ENCODE measurements around the gene IER3.
"Not testable (repeated sequence)": the region's sequence is repeated elsewhere in the genome, so short reads cannot be mapped to it uniquely, and the experiment has no call there.

Gene IER3

DNA sequence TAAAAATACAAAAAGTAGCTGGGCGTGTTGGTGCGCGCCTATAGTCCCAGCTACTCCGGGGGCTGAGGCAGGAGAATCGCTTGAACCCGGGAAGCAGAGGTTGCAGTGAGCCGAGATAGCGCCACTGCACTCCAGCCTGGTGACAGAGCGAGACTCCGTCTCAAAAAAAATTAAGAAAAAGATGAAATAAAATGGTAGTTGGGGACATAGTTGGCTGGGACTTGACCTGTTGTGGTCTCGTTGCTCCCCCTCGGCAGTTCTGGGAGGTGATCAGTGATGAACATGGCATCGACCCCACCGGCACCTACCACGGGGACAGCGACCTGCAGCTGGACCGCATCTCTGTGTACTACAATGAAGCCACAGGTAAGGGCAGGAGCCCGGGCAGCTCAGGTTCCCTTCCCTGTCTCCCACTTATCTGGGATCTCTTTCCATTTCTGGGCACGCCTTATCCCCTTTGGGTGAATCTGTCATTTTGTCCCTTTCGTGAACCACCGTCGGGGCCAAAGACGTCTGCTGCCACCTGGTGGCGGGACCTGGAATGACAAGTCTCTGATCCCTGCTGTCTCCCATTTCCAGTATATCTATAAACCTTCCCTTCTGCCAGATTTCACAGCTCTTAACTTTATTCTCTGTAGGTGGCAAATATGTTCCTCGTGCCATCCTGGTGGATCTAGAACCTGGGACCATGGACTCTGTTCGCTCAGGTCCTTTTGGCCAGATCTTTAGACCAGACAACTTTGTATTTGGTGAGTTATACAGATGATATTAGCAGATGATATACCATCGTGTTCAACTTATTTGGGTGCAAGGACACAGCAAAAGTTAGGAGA is 21.9 kb downstream of the IER3 start:
- peak; percentile 89 for DNase-seq

GRCh38 chr6:30722025-30722279 is 22.4 kb downstream of the IER3 start:
- DNase-seq: not testable (repeated sequence)

- DNase-seq: peak; percentile 96
These were observed 22.9 kb downstream of the IER3 start for GRCh38 chr6:30721198-30722024.

DNA sequence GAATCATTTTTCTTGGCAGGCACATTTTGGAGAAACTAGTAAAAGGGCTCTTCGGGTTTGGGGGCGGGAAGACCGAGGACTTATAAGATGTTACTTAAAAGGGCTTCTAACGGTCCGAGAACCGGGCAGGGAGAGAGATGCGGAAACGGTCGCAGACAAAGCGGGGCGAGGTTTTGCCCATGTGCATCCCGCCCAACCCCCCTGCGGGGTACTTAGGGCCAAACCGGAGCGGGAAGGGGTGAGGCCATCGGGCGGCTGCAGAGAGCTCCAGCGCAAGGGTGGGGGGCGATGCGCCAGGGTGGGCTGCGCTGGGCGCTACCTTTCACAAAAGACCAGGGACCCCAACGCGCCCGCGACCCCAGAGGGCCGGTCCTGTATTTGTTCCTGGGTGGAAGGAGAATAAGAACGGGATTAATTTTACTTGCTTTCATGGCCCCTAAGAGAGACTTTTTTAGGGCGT is 23.6 kb downstream of the IER3 start:
- peak; percentile 92 for DNase-seq

GRCh38 chr6:30719791-30720737 is 24.3 kb downstream of the IER3 start, which contains the start of gene TUBB:
Gene TUBB, plus strand, starts transcription at chr6:30720352. Its CDS starts 155 bp downstream, at chr6:30720507.
- DNase-seq: peak; percentile 99

- DNase-seq: peak; percentile 53
These were observed 25.0 kb downstream of the IER3 start for GRCh38 chr6:30719356-30719755.

GRCh38 chr6:30717845-30718720 is 26.3 kb downstream of the IER3 start:
- not testable (repeated sequence) for DNase-seq

DNA sequence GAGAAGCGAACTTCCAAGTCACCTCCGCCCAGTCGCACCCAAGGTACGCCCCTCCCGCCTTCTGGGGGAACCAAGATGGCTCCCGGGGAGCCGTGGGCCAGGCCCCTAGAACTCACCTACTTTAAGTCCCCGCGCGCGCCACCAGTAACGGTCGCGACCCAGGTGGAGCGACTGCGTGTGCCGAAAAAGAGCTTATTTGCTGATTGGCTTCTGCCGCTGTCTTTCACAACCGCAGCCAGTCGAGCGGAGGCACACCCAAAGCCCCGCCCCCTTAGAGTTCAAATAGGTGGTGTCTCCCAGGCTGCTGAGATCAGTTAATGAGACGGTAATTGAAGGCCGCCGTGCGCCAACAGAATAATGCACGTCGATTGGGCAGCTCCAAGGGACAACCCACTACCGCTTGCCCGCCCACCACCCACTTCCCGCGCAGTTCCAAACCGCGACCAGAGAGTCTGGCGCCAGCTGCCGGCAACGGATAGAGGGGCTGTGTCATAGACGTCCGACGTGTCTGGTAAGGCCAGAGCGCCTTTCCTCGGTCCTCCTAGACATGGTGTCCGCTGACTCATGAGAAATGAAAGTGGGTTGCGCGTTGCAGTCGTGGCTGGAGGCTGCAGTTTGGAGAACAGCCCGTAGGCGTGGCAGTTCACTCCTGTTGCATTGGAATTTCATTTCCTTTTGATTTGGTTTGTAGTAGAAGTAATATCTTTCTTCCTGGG is 27.1 kb downstream of the IER3 start, which contains the start of gene MDC1:
Gene MDC1 (minus strand): TSS at position 153 of the 716 bp plus-strand sequence. CDS start 2,106 bp downstream, outside the sequence.
- DNase-seq: peak; percentile 100

GRCh38 chr6:30716879-30717128 is 27.5 kb downstream of the IER3 start:
- DNase-seq: no peak

DNA sequence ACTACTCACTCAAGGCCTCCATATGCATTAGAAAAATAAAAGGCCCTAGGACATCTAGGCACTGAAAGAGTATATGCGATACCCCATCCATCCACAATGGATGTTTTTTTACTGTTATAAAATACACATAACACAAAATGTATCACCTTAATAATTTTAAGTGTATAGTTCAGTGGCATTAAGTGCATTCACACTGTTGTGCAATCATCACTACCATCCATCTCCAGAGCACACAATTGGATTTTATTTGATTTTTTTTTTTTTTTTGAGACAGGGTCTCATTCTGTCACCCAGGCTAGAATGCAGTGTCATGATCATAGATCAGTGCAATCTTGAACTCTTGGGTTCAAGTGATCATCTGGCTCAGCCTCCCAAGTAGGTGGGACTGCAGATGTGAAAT is 30.1 kb downstream of the IER3 start:
- DNase-seq: no peak

DNA sequence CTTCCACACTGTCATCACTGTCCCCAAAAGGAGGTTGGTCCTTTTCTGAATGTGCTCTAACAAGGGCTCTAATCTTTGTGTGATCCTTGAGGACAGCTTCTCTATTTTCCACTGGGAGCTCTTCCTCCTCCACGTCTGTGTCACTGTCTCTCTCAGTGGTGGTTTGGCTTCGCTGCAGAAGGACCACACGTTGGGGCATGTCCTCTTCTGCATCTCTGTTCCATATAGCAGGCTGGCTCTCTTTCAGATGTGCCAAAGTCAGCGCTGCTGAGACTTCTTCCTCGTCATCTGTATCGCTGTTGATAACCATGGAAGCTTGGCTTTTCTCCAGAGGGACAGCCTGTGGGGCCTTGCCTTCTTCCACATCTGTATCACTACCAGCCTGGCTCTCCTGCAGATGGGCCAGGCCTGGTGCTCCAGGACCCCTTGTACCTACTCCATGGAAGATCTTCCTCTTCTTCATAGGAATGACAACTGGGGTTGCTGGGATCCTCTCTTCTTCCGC is 31.9 kb downstream of the IER3 start:
- DNase-seq: no peak

- no peak for DNase-seq
These were observed 32.5 kb downstream of the IER3 start for GRCh38 chr6:30711758-30712380.

GRCh38 chr6:30709101-30709868 is 35.1 kb downstream of the IER3 start:
- DNase-seq: no peak

DNA sequence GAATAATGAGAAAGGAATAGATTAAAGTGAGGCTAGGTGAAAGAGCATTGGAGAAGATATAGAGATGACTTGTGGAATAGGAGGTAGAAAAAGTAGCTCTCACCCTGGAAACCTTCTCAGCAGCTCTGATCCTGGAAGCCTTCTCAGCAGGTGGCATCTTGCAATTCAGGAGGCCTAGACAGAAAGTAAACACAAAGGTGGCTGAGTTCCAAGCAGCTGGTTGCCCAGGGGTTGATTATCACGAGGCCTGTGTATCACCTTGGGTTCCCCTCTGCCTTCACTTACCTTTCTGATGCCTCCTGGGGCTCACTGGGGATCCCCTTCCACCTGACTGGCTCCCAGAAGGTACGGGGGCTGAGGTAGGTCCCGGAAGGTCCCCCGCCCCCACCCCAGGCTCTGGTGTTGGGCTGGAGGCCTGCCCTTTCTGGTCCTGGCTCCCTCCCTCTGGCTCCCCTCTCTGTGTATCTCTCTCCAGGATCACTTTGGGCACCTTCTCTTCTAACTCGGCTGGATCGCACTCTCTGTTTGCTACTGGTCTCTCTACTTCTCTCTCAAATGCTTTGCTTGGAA is 37.0 kb downstream of the IER3 start:
- DNase-seq: peak; percentile 91

DNA sequence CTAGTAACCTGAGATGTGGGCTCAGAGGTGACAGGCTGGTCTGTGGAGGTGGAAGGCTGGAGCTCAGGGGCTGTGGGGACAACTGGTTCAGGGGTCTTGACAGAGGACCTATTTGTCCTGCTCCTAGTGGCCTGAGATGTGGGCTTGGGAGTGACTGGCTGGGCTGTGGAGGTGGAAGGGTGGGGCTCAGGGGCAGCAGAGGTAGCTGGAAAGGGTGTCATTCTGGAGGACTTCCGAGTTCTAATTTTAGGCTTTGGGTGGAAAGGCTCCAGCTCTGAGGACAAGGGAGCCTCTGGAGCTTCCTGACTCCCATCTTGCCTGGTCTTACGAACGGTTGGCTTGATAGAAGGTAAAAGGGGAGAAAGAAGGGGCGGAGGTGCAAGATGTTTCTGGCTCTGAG is 38.7 kb downstream of the IER3 start:
- DNase-seq: no peak

DNA sequence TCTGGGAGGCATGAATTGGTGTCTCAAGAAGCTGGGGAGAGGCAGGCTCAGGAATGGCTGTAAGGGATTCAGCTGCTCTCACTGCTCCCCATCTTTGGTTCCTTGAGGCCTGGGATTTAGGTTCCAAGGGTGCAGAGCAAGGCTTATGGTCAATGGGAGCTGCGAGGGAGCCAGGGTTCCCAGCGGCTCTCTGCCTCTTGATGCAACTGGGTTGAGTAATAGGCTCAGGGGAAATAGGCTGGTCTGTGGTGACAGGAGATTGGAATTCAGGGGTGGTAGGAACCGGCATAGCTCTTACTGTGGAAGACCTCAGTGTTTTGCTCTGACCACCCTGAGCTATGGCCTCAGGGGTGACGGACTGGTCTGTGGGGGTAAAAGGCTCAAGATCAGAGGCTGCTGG is 40.5 kb downstream of the IER3 start:
- DNase-seq: no peak

DNA sequence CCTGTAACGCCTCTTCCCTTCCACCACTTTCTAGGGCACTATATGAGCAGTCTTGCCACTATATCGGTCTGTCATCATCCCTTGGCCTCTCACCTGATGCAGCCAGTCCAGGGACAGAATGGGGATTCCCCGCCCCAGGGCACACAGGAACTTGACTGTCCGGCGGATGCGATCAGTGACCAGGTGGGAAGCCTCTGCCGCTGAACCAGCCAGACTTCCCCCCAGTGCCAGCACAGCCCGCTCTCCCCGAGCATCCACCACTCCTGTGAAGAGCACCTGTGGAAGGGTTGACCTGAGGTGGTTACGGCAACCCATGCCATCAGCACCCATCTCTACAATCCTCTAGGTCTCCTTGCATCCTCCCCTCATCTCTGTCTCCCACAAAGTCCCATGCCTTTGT is 41.3 kb downstream of the IER3 start:
- no peak for DNase-seq

- DNase-seq: no peak
These were observed 44.0 kb downstream of the IER3 start for GRCh38 chr6:30700340-30700739.

GRCh38 chr6:30696432-30696831 is 47.9 kb downstream of the IER3 start:
- DNase-seq: no peak

Measured in DMS53 (cell line).